Vagina (tissue), 2 donors: ENCODE results near the gene KRT81. TPM values are rescaled to one million over a fixed set of nuclear protein-coding genes. Genes with fewer than 3 reads are reported as not detected.
A peak's percentile ranks its signal among the peaks of the same experiment; 100 is the strongest.

Experiments used
- DNase-seq, 2 donors: peaks; one replicate each; pipeline ENCODE4 v3.0.0-alpha.2; 2017; ENCODE audit errors: extremely low spot score in 2 of 2
- H3K27ac ChIP-seq: fragments of 200-600 bp; sonication (generic); one replicate; pipeline ENCODE4 v1.5.1; 2019
- H3K27me3 ChIP-seq: fragments of 200-600 bp; sonication (generic); one replicate; pipeline ENCODE4 v1.5.1; 2019
- H3K36me3 ChIP-seq, 2 donors: fragments of 200-600 bp; sonication (generic); one replicate each; pipeline ENCODE4 v1.5.1; 2017 to 2019
- H3K4me1 ChIP-seq: fragments of 200-600 bp; sonication (generic); one replicate; pipeline ENCODE4 v1.5.1; 2019
- H3K4me3 ChIP-seq, 2 donors: fragments of 200-600 bp; sonication (generic); 1 replicate in 1 of 2; 2 replicates in 1 of 2; pipeline ENCODE4 v1.5.1; 2016 to 2019
- H3K9me3 ChIP-seq: fragments of 200-600 bp; sonication (generic); one replicate; pipeline ENCODE4 v1.5.1; 2019
- CTCF ChIP-seq, 3 experiments: fragments of 450-650 bp in 2 of 3; fragments of 200-600 bp in 1 of 3; sonication (generic) in 1 of 3; IDR thresholded peaks; one replicate each; pipeline ENCODE4 v1.5.1; 2017 to 2019; ENCODE audit warnings: antibody characterized with exemption in 3 of 3, mild to moderate bottlenecking in 2 of 3, moderate library complexity in 2 of 3
- POLR2A ChIP-seq, 2 donors: fragments of 450-650 bp; IDR thresholded peaks; one replicate each; pipeline ENCODE4 v1.6.1; 2017; ENCODE audit warnings: antibody characterized with exemption in 2 of 2, mild to moderate bottlenecking in 2 of 2, moderate library complexity in 2 of 2
- POLR2AphosphoS5 ChIP-seq, 2 donors: sonication (generic); formaldehyde crosslinking; IDR thresholded peaks; one replicate each; pipeline ENCODE4 v1.9.0; 2017; ENCODE audit warnings: antibody characterized with exemption in 2 of 2, mild to moderate bottlenecking in 2 of 2, low read depth in 1 of 2; ENCODE audit not compliant: insufficient read depth in 1 of 2
- intact Hi-C: fragments of 100-400 bp; cut with DNase I; formaldehyde crosslinking; loops from one replicate; pipeline ENCODE4 v1.15.1; 2023
- total RNA-seq: library from RNA; depleted of rRNA; stranded (reverse); fragments of >200 nt; gene quantifications from one replicate; pipeline ENCODE4 v1.2.3, GENCODE V29; 2016

The KRT81 gene
- total RNA-seq, 1 donor from 2014 or later, result not detected

- Histone ChIP-seq H3K4me1 (peaks cover 7% of the 10 kb centered on the region), H3K27ac (no peak overlapping the region), H3K9me3 (no peaks in the 10 kb centered on the region), H3K27me3 (no peaks in the 10 kb centered on the region), H3K4me3 (no peak overlapping the region), H3K36me3 (no peaks in the 10 kb centered on the region)
- TF ChIP-seq CTCF (IDR thresholded peaks at IDR 0.05), result no peak
- TF ChIP-seq POLR2AphosphoS5 (IDR thresholded peaks at IDR 0.05; ENCODE audit: insufficient read depth in 1 of 2, low read depth in 1 of 2), result no peak
- TF ChIP-seq POLR2A (IDR thresholded peaks at IDR 0.05), result no peak
- DNase-seq, result no peak
- intact Hi-C loops, result no loop called here
These were observed 39.7 kb upstream of the KRT81 start for GRCh38 chr12:52331039-52331438.

GRCh38 chr12:52327830-52328500, 36.6 kb upstream of the KRT81 start:
- no peaks in the 10 kb centered on the region for H3K36me3 ChIP-seq
- H3K27ac ChIP-seq, result no peak overlapping the region
- intact Hi-C loops, result loop anchor here (5.0 kb wide), 1 partner anchor 171 kb away; no protein-coding TSS in a partner anchor
- no peak overlapping the region for H3K4me3 ChIP-seq
- TF ChIP-seq POLR2AphosphoS5 (IDR thresholded peaks at IDR 0.05; ENCODE audit: insufficient read depth in 1 of 2, low read depth in 1 of 2) (no peak), POLR2A (IDR thresholded peaks at IDR 0.05) (no peak), CTCF (IDR thresholded peaks at IDR 0.05) (no peak)
- no peak for DNase-seq
- H3K4me1 ChIP-seq, result peaks cover 7% of the 10 kb centered on the region
- H3K27me3 ChIP-seq, result no peaks in the 10 kb centered on the region
- no peaks in the 10 kb centered on the region for H3K9me3 ChIP-seq

GRCh38 chr12:52327052-52327829, 35.9 kb upstream of the KRT81 start:
- intact Hi-C loops, result loop anchor here (5.0 kb wide), 1 partner anchor 170 kb away; no protein-coding TSS in a partner anchor
- Histone ChIP-seq H3K27ac (no peak overlapping the region), H3K4me3 (no peak overlapping the region), H3K36me3 (no peaks in the 10 kb centered on the region), H3K9me3 (no peaks in the 10 kb centered on the region), H3K4me1 (peaks cover 7% of the 10 kb centered on the region), H3K27me3 (no peaks in the 10 kb centered on the region)
- DNase-seq, result no peak
- TF ChIP-seq POLR2A (IDR thresholded peaks at IDR 0.05) (no peak), CTCF (IDR thresholded peaks at IDR 0.05) (peak; percentile 42 to 91 (median 59)), POLR2AphosphoS5 (IDR thresholded peaks at IDR 0.05; ENCODE audit: insufficient read depth in 1 of 2, low read depth in 1 of 2) (peak in 1 of 2 donors; percentile 80)

- no peak for TF ChIP-seq POLR2A (IDR thresholded peaks at IDR 0.05)
- TF ChIP-seq POLR2AphosphoS5 (IDR thresholded peaks at IDR 0.05; ENCODE audit: insufficient read depth in 1 of 2, low read depth in 1 of 2), result no peak
- no peak for TF ChIP-seq CTCF (IDR thresholded peaks at IDR 0.05)
- Histone ChIP-seq H3K9me3 (no peaks in the 10 kb centered on the region), H3K27me3 (no peaks in the 10 kb centered on the region), H3K36me3 (no peaks in the 10 kb centered on the region), H3K4me1 (peaks cover 7% of the 10 kb centered on the region), H3K27ac (no peak overlapping the region), H3K4me3 (no peak overlapping the region)
- DNase-seq, result no peak
- intact Hi-C loops, result no loop called here
These were observed 32.8 kb upstream of the KRT81 start for GRCh38 chr12:52324153-52324444.
